Adrenal gland (tissue), 12 donors: ENCODE measurements around the gene NPFFR2. TPM values are rescaled to one million over a fixed set of nuclear protein-coding genes. Genes with fewer than 3 reads are reported as not detected.

ENCODE experiments used
- DNase-seq, 7 donors: peaks; one replicate each; pipeline ENCODE4 v3.0.0-alpha.2; 2019 to 2020
- H3K27ac ChIP-seq, 5 donors: fragments of 200-600 bp; sonication (generic) in 4 of 5; 1 replicate in 3 of 5; 2 replicates in 2 of 5; pipeline versions ENCODE4 v1.5.1 to v1.8.0; 2016 to 2020; ENCODE audit warnings: mild to moderate bottlenecking in 1 of 5
- H3K27me3 ChIP-seq: fragments of 200-600 bp; 2 replicates; pipeline ENCODE4 v1.8.0; 2021
- H3K36me3 ChIP-seq, 2 donors: fragments of 200-600 bp; replicated peaks in 1 of 2; 1 replicate in 1 of 2; 2 replicates in 1 of 2; pipeline versions ENCODE4 v1.5.1 to v1.8.0; 2018 to 2022
- H3K4me1 ChIP-seq, 2 donors: fragments of 200-600 bp; replicated peaks in 1 of 2; 1 replicate in 1 of 2; 2 replicates in 1 of 2; pipeline versions ENCODE4 v1.5.1 to v1.8.0; 2018 to 2021
- H3K4me3 ChIP-seq, 4 donors: fragments of 200-600 bp; sonication (generic) in 3 of 4; one replicate each; pipeline ENCODE4 v1.5.1; 2016 to 2018
- H3K9me3 ChIP-seq, 3 donors: fragments of 200-600 bp; sonication (generic) in 1 of 3; replicated peaks in 1 of 3; 1 replicate in 2 of 3; 2 replicates in 1 of 3; pipeline versions ENCODE4 v1.5.1 to v1.8.0; 2016 to 2021
- POLR2A ChIP-seq, 2 donors: fragments of 450-650 bp; IDR thresholded peaks; one replicate each; pipeline ENCODE4 v1.6.1; 2017; ENCODE audit warnings: antibody characterized with exemption in 2 of 2, mild to moderate bottlenecking in 2 of 2, moderate library complexity in 1 of 2
- WGBS, 4 donors: extraction: QIAGEN DNeasy Blood & Tissue Kit in 2 of 4; methylation state at CpG; one replicate each; pipeline versions ENCODE4 v1.1.5 to v1.1.7; 2013 to 2017; 5-methylcytosine and 5-hydroxymethylcytosine counted together
- intact Hi-C, 2 donors: fragments of 100-400 bp; cut with DNase I; formaldehyde crosslinking; loops; one replicate each; pipeline versions ENCODE4 v1.14.1 to v1.15.0; 2022 to 2023
- polyA plus RNA-seq, 3 donors: library from polyadenylated mRNA; stranded (reverse); fragments of 200-250 nt in 2 of 3; fragments of 350-450 nt in 1 of 3; fragmentation: Illumina TruSeq in 1 of 3; extraction: RNeasy Lipid Tissue Mini Kit (QIAGEN cat#74804) in 1 of 3; gene quantifications; one replicate each; pipeline ENCODE4 v1.2.3, GENCODE V29; 2013 to 2014
- total RNA-seq, 9 donors: library from RNA; depleted of rRNA in 4 of 9; stranded (reverse); fragments of >200 nt in 4 of 9; fragments of 120-200 nt in 1 of 9; fragmentation: NEBNext Ultra II Directional in 1 of 9; extraction: Animal tissue kit (Norgen Biotek cat#: 25700) in 1 of 9; gene quantifications; one replicate each; pipeline versions ENCODE4 v1.1.0 to v1.2.4, GENCODE V29; 2013 to 2023
- TF ChIP-seq, protein P1 (sequence below), 6 experiments: fragments of 450-650 bp in 4 of 6; fragments of 200-600 bp in 2 of 6; sonication (generic) in 1 of 6; IDR thresholded peaks; 1 replicate in 5 of 6; 2 replicates in 1 of 6; pipeline versions ENCODE4 v1.5.1 to v1.8.0; 2016 to 2021; ENCODE audit warnings: antibody characterized with exemption in 6 of 6, mild to moderate bottlenecking in 2 of 6, moderate library complexity in 1 of 6
- donor health status: healthy with polysubstance abuse.
- donor health status: Bipolar disorder and iron deficiency.
- donor health status: DM: yes; HTN: yes; CAD: no.
- donor health status: DM: no; HTN: no; CAD: no.
- donor health status: DM: no; HTN: no; CAD: no.
- donor health status: DM: yes; HTN: yes; CAD: no.

NPFFR2 gene
- total and polyA plus RNA-seq, 12 donors, result not detected

DNA sequence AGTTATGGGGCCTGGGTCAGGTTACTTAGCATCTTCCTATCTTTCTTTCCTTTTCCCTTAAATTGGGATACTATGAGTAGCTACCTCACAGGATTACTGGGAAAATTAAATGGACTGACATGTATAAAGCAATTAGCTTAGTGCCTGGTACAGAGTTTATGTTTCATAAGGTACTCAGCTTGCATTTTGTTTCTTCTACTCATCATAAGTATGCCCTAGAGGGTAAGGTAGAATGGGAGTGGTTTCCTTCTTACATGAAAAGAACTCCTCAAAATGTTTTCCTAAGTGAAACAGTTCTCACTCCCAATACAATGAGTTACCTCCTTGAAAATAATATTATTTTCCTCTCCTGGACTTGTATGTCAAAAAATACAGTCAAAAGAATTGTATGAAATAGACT is 75.7 kb downstream of the NPFFR2 start:
- Histone ChIP-seq H3K4me1 (no peaks in the 10 kb centered on the region), H3K27ac (no peak overlapping the region), H3K4me3 (no peak overlapping the region), H3K9me3 (no peaks in the 10 kb centered on the region), H3K36me3 (no peaks in the 10 kb centered on the region), H3K27me3 (no peaks in the 10 kb centered on the region)
- TF ChIP-seq POLR2A (IDR thresholded peaks at IDR 0.05), result no peak
- TF ChIP-seq, protein P1, sequence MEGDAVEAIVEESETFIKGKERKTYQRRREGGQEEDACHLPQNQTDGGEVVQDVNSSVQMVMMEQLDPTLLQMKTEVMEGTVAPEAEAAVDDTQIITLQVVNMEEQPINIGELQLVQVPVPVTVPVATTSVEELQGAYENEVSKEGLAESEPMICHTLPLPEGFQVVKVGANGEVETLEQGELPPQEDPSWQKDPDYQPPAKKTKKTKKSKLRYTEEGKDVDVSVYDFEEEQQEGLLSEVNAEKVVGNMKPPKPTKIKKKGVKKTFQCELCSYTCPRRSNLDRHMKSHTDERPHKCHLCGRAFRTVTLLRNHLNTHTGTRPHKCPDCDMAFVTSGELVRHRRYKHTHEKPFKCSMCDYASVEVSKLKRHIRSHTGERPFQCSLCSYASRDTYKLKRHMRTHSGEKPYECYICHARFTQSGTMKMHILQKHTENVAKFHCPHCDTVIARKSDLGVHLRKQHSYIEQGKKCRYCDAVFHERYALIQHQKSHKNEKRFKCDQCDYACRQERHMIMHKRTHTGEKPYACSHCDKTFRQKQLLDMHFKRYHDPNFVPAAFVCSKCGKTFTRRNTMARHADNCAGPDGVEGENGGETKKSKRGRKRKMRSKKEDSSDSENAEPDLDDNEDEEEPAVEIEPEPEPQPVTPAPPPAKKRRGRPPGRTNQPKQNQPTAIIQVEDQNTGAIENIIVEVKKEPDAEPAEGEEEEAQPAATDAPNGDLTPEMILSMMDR (IDR thresholded peaks at IDR 0.05), result no peak
- DNase-seq, result no peak
- intact Hi-C loops, result no loop called here

DNA sequence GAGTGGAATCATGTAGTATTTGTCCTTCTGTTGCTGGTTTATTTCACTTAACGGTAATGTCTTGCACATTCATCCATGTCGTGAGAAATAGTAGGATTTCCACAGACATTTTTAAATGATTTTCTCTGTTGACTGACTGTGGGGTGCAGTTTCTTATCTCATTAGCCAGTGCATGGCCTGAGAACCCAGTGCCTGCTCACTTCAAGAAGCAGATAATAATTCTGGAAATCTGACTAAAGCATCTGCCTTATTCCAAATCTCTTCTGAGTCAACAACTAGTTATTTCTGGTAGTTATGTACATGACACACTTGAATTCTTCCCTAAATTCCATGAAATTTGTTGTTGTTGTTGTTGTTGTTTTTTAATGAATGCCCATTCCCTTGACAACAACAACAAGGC is 77.6 kb downstream of the NPFFR2 start:
- Histone ChIP-seq H3K27ac (no peak overlapping the region), H3K36me3 (no peaks in the 10 kb centered on the region), H3K9me3 (no peaks in the 10 kb centered on the region), H3K27me3 (no peaks in the 10 kb centered on the region), H3K4me3 (no peak overlapping the region), H3K4me1 (no peaks in the 10 kb centered on the region)
- intact Hi-C loops, result no loop called here
- TF ChIP-seq, protein P1 (IDR thresholded peaks at IDR 0.05), result no peak
- TF ChIP-seq POLR2A (IDR thresholded peaks at IDR 0.05), result no peak
- no peak for DNase-seq
- WGBS, 4 donors, result 74 to 90% (median 83%) methylated on average over 2 of the region's 2 CpGs

DNA sequence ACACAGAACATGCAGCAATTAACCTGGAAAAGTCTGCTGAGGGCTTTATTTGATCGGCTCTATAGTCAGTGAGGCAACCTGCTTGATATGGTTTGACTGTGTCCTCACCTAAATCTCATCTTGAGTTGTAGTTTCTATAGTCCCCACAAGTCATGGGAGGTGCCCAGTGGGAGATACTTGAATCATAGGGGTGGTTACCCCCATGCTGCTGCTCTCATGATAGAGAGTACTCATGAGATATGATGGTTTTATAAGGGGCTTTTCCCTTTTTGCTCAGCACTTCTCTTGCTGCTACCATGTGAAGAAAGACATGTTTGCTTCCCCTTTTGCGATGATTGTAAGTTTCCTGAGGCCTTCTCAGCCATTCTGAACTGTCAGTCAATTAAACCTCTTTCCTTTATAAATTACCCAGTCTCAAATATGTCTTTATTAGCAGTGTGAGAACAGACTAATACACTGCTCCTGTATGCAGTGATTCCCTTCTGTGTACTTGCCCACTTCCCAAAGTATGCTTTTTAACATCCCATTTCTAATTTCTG is 78.2 kb downstream of the NPFFR2 start:
- no peaks in the 10 kb centered on the region for H3K36me3 ChIP-seq
- H3K27ac ChIP-seq, result no peak overlapping the region
- DNase-seq, result no peak
- TF ChIP-seq POLR2A (IDR thresholded peaks at IDR 0.05), result no peak
- TF ChIP-seq, protein P1 (IDR thresholded peaks at IDR 0.05), result no peak
- WGBS, 4 donors, result 80 to 94% (median 84%) methylated on average over 2 of the region's 2 CpGs
- H3K4me1 ChIP-seq, result no peaks in the 10 kb centered on the region
- H3K9me3 ChIP-seq, result no peaks in the 10 kb centered on the region
- intact Hi-C loops, result no loop called here
- H3K27me3 ChIP-seq, result no peaks in the 10 kb centered on the region
- H3K4me3 ChIP-seq, result no peak overlapping the region

DNA sequence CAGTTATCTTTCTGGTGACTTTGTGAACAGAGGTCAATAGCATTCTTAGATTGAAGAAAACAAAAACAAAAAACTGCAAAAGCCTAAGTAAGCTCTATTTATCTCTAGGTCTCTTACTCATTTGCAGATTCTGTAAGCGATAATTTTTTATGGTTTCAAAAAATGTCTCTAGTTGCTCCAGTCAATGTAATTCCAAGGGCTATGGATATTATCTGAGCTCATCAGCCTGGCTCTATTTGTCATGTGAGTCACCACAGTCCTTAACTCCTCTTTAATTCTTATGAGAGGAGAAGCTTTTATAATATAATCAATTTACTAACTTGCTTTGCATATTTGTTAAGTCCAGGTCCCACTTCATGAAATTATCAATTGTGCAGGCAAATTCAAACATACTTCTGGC is 79.1 kb downstream of the NPFFR2 start:
- Histone ChIP-seq H3K4me1 (no peaks in the 10 kb centered on the region), H3K4me3 (no peak overlapping the region), H3K27ac (no peak overlapping the region), H3K9me3 (no peaks in the 10 kb centered on the region), H3K27me3 (no peaks in the 10 kb centered on the region), H3K36me3 (no peaks in the 10 kb centered on the region)
- DNase-seq, result no peak
- intact Hi-C loops, result no loop called here
- TF ChIP-seq POLR2A (IDR thresholded peaks at IDR 0.05), result no peak
- TF ChIP-seq, protein P1 (IDR thresholded peaks at IDR 0.05), result no peak
- WGBS, 4 donors, result 78 to 92% (median 84%) methylated on average over 1 of the region's 1 CpG
